ENCODE measurements around the gene ZNF236. TPM values are rescaled to one million over a fixed set of nuclear protein-coding genes. Genes with fewer than 3 reads are reported as not detected.
"Not testable (repeated sequence)": the region's sequence is repeated elsewhere in the genome, so short reads cannot be mapped to it uniquely, and the experiment has no call there.

ZNF236 gene
- total and polyA plus RNA-seq, 3 experiments from 2014 or later: 11.1 to 15.9 (median 13.4) TPM

DNA sequence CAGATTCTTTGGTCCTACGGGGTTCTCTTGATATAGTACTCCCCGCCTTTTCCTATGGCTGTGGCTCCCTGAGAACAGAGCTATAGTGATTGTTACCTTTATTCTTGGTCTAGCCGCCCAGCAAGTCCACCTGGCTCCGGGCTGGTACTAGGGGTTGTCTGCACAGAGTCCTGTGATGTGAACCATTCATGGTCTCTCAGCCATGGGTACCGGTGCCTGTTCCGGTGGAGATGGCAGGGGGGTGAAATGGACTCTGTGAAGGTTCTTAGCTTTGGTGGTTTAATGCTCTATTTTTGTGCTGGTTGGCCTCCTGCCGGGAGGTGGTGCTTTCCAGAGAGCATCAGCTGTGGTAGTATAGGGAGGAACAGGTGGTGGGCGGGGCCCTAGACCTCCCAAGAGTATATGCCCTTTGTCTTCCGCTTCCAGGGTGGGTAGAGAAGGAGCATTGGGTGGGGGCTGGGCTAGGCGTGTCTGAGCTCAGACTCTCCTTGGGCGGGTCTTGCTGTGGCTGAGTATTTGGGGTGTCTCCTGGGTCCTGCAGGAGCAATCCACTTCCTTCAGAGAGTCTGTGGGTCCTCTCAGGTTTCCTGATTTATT lies 143.3 kb downstream of the ZNF236 start:
- H3K4me3 ChIP-seq (ENCODE audit: low read length); H3K27ac Mint-ChIP-seq: not testable (repeated sequence)

DNA sequence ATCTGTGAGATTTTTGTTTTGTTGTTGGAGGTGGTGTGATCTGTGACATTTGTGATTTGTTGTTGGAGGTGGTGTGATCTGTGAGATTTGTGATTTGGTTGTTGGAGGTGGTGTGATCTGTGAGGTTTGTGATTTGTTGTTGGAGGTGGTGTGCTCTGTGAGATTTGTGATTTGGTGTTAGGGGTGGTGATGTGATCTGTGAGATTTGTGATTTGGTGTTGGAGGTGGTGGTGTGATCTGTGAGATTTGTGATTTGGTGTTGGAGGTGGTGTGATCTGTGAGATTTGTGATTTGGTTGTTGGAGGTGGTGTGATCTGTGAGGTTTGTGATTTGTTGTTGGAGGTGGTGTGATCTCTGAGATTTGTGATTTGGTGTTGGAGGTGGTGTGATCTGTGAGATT lies 144.9 kb downstream of the ZNF236 start:
- POLR2A ChIA-PET; DNase-seq; H3K27me3 Mint-ChIP-seq; H3K9me3 Mint-ChIP-seq; CTCF ChIA-PET; H3K36me3 ChIP-seq (ENCODE audit: insufficient read depth, low read length); H3K4me3 ChIP-seq (ENCODE audit: low read length); H3K4me1 ChIP-seq (ENCODE audit: insufficient read depth, low read length); H3K27me3 ChIP-seq (ENCODE audit: insufficient read depth, low read length, poor library complexity, severe bottlenecking); H3K9me3 ChIP-seq (ENCODE audit: low read length); H3K27ac ChIP-seq (ENCODE audit: low read depth, low read length); H3K4me3 Mint-ChIP-seq; H3K27ac Mint-ChIP-seq: not testable (repeated sequence)
- Mint-ChIP-seq H3K36me3 (peaks cover 8 to 42% (median 16%) of the 10 kb centered on the region in 3 donors), H3K4me1 (peaks cover 30 to 31% (median 30%) of the 10 kb centered on the region in 3 donors)

More for the DNA sequence above, 143.3 kb downstream of the ZNF236 start:
- H3K4me3 Mint-ChIP-seq; H3K27me3 ChIP-seq (ENCODE audit: insufficient read depth, low read length, poor library complexity, severe bottlenecking); H3K27me3 Mint-ChIP-seq; CTCF ChIA-PET; DNase-seq; H3K9me3 ChIP-seq (ENCODE audit: low read length); H3K4me1 ChIP-seq (ENCODE audit: insufficient read depth, low read length); POLR2A ChIA-PET; H3K27ac ChIP-seq (ENCODE audit: low read depth, low read length); H3K9me3 Mint-ChIP-seq; H3K36me3 ChIP-seq (ENCODE audit: insufficient read depth, low read length): not testable (repeated sequence)
- H3K4me1 Mint-ChIP-seq: peaks cover 34 to 37% (median 36%) of the 10 kb centered on the region in 3 donors
- H3K36me3 Mint-ChIP-seq: peaks cover 24 to 49% (median 25%) of the 10 kb centered on the region in 3 donors

DNA sequence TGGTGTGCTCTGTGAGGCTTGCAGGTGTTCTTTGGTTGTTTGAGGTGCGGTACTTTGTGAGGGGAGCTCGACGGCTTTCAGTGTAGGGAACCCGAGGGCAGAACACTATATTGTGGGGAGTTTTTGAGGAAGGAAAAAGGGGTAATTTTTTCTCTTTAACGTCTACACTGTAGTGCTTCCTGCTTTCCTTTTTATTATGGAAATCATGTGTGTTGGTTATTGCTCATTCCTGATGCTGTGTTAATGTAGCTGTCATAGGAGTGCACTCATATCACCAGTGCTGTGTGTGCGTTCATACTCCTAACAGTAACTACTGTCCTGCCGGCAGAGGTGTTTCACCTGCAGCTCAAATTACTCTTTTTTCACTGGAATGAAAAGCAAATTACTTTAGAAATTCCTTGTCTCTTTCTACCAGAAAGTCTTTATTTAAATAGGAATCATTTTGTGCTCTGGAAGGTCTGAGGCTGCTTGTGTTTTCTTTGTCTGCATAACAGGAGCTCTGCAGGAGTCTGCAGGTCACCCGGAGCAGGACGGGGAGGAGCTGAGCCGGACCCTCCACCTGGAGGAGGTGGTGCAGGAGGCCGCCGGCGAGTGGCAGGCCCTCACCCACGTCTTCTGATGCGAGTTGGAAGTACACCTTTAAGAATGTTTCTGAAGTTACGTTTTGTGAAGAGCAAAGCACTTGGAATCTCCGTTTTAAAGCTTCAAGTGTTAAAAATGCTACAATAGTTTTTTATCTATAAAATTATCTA lies 145.5 kb downstream of the ZNF236 start:
- ChIA-PET CTCF (interaction anchor here (0.6 to 0.9 kb wide), 2 partner anchors 15 to 164 kb away, joined by 3 read pairs; no protein-coding TSS in a partner anchor), POLR2A (no interaction called here)
- DNase-seq: no peak
- Histone ChIP-seq H3K4me3 (ENCODE audit: low read length) (no peak overlapping the region), H3K4me1 (ENCODE audit: insufficient read depth, low read length) (no peaks in the 10 kb centered on the region), H3K36me3 (ENCODE audit: insufficient read depth, low read length) (peaks cover 4% of the 10 kb centered on the region), H3K27me3 (ENCODE audit: insufficient read depth, low read length, poor library complexity, severe bottlenecking) (no peaks in the 10 kb centered on the region), H3K27ac (ENCODE audit: low read depth, low read length) (no peak overlapping the region), H3K9me3 (ENCODE audit: low read length) (no peaks in the 10 kb centered on the region)
- Mint-ChIP-seq H3K4me1 (peaks cover 24 to 26% (median 25%) of the 10 kb centered on the region in 3 donors), H3K9me3 (no peaks in the 10 kb centered on the region), H3K27ac (no peak overlapping the region), H3K4me3 (no peak overlapping the region), H3K36me3 (peaks cover 8 to 37% (median 12%) of the 10 kb centered on the region in 3 donors), H3K27me3 (no peaks in the 10 kb centered on the region)

DNA sequence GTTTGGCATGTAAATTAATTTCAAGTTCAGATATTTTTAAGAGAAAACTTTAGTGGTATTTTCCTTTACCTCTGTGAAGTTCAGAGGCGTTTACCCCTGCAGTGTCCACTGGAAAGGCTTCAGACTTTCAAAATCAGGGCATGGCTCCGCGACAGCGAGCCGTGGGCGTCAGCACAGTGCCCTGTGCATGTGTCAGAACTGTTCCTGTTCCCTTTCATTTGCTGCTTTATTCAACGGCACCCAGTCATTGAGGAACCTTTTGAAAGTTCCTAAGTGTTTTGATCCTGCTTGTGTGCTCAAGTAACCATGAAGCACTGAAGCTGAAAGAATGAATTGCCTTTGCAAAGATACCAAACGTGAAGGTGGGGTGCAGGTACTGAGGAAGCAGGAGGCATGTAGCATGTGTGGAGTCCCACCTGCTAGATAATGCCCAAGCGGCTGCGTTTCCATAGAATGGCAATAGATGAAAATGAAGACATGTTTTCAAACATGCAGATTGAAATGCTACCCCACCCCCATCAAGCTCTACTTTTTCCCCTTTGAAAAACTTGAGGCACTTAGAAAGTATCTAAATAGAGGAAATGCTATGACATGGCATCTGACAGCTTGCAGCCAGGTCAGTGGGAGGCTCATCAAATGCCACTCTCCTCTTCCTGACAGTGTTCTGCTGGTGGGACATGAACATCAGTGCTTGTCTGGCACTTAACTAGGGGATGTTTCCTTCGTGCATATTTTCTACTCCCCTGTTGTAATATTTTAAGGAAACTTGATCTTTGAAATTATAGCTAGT lies 148.6 kb downstream of the ZNF236 start:
- Mint-ChIP-seq H3K4me3 (no peak overlapping the region), H3K27ac (peak overlapping the region in 1 of 8 donors; percentile 42), H3K36me3 (peaks cover 0 to 28% (median 7%) of the 10 kb centered on the region in 3 donors), H3K9me3 (no peaks in the 10 kb centered on the region), H3K27me3 (no peaks in the 10 kb centered on the region), H3K4me1 (no peaks in the 10 kb centered on the region)
- no peak for DNase-seq
- CTCF ChIA-PET: interaction anchor here (1.2 to 1.6 kb wide), 2 partner anchors 12 to 51 kb away, joined by 3 to 6 read pairs; no protein-coding TSS in a partner anchor
- Histone ChIP-seq H3K4me3 (ENCODE audit: low read length) (no peak overlapping the region), H3K27ac (ENCODE audit: low read depth, low read length) (no peak overlapping the region), H3K4me1 (ENCODE audit: insufficient read depth, low read length) (no peaks in the 10 kb centered on the region), H3K27me3 (ENCODE audit: insufficient read depth, low read length, poor library complexity, severe bottlenecking) (no peaks in the 10 kb centered on the region), H3K36me3 (ENCODE audit: insufficient read depth, low read length) (peaks cover 4% of the 10 kb centered on the region), H3K9me3 (ENCODE audit: low read length) (no peaks in the 10 kb centered on the region)
- POLR2A ChIA-PET: no interaction called here

DNA sequence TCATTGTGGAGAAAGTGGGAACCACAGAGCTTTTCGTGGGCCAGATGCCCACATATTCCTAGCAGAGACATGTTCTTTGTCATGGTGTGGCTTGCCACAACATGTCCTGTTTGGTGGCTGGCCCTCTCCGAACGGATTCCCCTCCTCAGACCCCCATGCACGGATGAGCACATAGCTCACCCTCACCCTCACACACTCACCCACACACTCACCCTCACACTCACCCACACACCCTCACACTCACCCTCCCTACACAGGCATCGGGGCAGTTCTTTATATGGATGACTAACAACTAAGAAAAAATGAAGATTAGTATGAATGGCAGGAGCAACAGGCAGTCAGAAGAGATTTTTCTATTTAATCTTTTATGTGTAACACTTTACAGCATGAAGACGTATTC lies 149.9 kb downstream of the ZNF236 start:
- no peaks in the 10 kb centered on the region for H3K9me3 ChIP-seq (ENCODE audit: low read length)

DNA sequence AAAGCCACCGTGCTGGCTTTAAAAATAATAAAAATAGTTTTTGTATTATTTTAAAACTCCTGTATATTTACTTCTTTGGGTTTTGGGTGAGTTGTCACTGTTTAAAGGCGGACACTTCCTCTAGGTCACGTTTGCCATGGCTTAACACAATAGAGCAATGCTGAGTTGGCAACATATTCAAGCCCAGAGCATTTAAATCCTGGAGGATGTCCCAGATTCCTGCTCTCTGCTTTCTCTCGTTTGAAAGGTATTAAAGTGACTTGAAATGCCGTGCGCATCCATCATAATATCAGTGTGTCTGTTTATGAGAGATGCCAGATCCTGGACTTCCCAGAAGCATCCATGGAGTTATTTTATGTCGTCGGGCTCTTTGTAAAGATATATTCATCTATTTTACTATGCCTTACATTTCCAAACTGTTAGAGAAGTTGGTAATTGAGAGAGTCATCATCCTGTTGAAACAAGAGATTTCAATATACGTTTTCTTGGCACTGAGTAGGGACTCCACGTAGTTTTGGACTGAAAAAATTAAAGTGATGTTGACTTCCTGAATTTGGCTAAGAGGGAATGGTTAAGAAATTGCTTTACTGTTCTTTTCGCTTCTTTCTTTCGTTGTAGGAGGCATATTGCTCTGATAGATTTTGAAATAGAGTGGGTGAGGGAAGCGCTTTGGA lies 150.6 kb downstream of the ZNF236 start:
- Histone ChIP-seq H3K27ac (ENCODE audit: low read depth, low read length) (no peak overlapping the region), H3K9me3 (ENCODE audit: low read length) (no peaks in the 10 kb centered on the region), H3K4me3 (ENCODE audit: low read length) (no peak overlapping the region), H3K4me1 (ENCODE audit: insufficient read depth, low read length) (no peaks in the 10 kb centered on the region), H3K27me3 (ENCODE audit: insufficient read depth, low read length, poor library complexity, severe bottlenecking) (no peaks in the 10 kb centered on the region), H3K36me3 (ENCODE audit: insufficient read depth, low read length) (peaks cover 1% of the 10 kb centered on the region)
- no peaks in the 10 kb centered on the region for H3K27me3 Mint-ChIP-seq
- H3K4me1 Mint-ChIP-seq: no peaks in the 10 kb centered on the region
- POLR2A ChIA-PET: no interaction called here
- H3K4me3 Mint-ChIP-seq: no peak overlapping the region
- H3K36me3 Mint-ChIP-seq: peaks cover 0 to 28% (median 7%) of the 10 kb centered on the region in 3 donors
- no peak overlapping the region for H3K27ac Mint-ChIP-seq
- CTCF ChIA-PET: interaction anchor here (2.4 kb wide), 1 partner anchor 11 kb away, joined by 9 read pairs; no protein-coding TSS in a partner anchor
- DNase-seq: no peak
- no peaks in the 10 kb centered on the region for H3K9me3 Mint-ChIP-seq

More for the DNA sequence above, 149.9 kb downstream of the ZNF236 start:
- Mint-ChIP-seq H3K27me3 (no peaks in the 10 kb centered on the region), H3K9me3 (no peaks in the 10 kb centered on the region), H3K4me1 (no peaks in the 10 kb centered on the region), H3K27ac (no peak overlapping the region), H3K4me3 (no peak overlapping the region), H3K36me3 (peaks cover 0 to 28% (median 7%) of the 10 kb centered on the region in 3 donors)
- no peak overlapping the region for H3K4me3 ChIP-seq (ENCODE audit: low read length)
- H3K36me3 ChIP-seq (ENCODE audit: insufficient read depth, low read length): peaks cover 4% of the 10 kb centered on the region
- H3K4me1 ChIP-seq (ENCODE audit: insufficient read depth, low read length): no peaks in the 10 kb centered on the region
- ChIA-PET POLR2A (no interaction called here), CTCF (interaction anchor here (1.2 to 1.6 kb wide), 2 partner anchors 11 to 53 kb away, joined by 3 to 6 read pairs; no protein-coding TSS in a partner anchor)
- DNase-seq: no peak
- H3K27me3 ChIP-seq (ENCODE audit: insufficient read depth, low read length, poor library complexity, severe bottlenecking): no peaks in the 10 kb centered on the region
- H3K27ac ChIP-seq (ENCODE audit: low read depth, low read length): no peak overlapping the region

DNA sequence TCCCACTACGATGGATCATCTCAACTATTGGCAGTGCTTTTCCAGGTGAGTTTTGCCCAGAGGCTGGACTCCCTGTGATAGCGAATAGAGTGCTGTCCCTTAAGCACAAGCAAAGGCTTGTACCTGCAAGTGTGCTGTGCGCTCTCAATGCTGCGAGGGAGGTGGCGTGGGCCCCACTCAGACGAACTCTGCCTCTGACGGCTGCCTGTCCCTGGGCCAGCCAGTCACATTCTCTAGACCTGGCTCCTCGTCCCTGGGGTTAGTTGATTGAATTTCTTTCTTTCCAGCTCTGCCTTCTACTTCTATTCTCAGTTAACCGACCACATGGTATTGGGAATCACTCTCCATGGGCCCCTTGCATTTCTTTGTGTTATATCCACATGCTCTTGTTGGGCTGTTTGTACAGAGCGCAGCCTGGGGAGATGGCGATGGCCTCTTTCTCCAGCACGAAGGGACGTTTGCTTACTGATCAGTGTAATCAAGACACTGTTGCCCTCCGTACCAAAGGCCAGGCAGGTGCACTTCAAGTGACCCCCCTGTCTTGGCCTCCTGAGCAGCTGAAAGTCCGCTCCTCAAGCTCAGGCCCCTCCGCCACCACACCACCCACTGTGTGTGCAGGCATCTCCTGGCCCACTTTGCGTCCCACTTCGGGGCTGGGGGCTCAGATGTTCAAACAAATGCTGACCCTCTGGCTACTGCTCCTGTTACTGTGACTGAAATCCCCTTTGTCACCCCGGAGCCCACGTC lies 151.3 kb downstream of the ZNF236 start:
- Mint-ChIP-seq H3K27me3 (no peaks in the 10 kb centered on the region), H3K9me3 (no peaks in the 10 kb centered on the region), H3K36me3 (peaks cover 0 to 26% (median 7%) of the 10 kb centered on the region in 3 donors), H3K27ac (peak overlapping the region in 1 of 8 donors; percentile 15), H3K4me3 (no peak overlapping the region), H3K4me1 (no peaks in the 10 kb centered on the region)
- Histone ChIP-seq H3K9me3 (ENCODE audit: low read length) (no peaks in the 10 kb centered on the region), H3K36me3 (ENCODE audit: insufficient read depth, low read length) (no peaks in the 10 kb centered on the region), H3K4me3 (ENCODE audit: low read length) (no peak overlapping the region), H3K27ac (ENCODE audit: low read depth, low read length) (no peak overlapping the region), H3K27me3 (ENCODE audit: insufficient read depth, low read length, poor library complexity, severe bottlenecking) (no peaks in the 10 kb centered on the region), H3K4me1 (ENCODE audit: insufficient read depth, low read length) (no peaks in the 10 kb centered on the region)
- no peak for DNase-seq
- ChIA-PET POLR2A (no interaction called here), CTCF (interaction anchor here (2.4 kb wide), 1 partner anchor 10 kb away, joined by 9 read pairs; no protein-coding TSS in a partner anchor)
